ENCODE results near the gene FAM120B.

FAM120B gene

GRCh38 chr6:170375661-170376060 lies 69.1 kb downstream of the FAM120B start (continued):
- TF ChIP-seq TOX (CRISPR knock-in tag; IDR thresholded peaks at IDR 0.05; ENCODE audit: borderline replicate concordance) (no peak), ESRRG (CRISPR knock-in tag; IDR thresholded peaks at IDR 0.05) (no peak), ZNF70 (CRISPR knock-in tag; IDR thresholded peaks at IDR 0.05) (no peak)

DNA sequence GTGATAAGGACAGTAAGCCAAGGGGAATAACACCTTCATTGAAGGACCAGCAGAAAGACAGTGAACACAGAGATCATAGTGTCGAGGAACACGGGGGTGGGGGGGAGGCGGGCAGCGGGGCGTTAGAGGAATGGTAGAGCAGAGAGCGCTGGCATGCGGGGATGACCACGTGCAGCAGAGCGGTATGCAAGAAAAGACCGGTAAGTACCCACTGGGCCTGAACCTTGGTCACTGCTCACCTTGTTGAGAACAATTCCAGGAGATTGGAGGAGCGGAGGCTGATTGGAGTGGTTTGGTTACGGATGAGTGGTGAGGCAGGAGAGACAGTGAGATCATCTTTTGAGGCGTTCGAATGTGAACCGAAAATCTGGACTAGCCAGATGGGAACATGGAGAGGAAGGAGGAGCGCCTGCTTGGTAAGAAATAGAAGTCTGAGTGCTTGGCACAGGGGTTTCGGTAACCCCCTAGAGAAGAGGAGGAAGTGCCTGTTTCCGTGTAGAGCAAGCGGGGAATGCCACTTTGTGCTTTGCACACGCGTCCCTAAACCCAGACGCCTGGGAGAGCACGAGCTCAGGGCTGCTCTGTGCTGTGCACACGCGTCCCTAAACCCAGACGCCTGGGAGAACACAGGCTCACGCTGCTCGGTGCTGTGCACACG lies 70.0 kb downstream of the FAM120B start:
- TF ChIP-seq ZFP3 (CRISPR knock-in tag; IDR thresholded peaks at IDR 0.05) = no peak
- no peak for ATAC-seq

- ATAC-seq = no peak
- TF ChIP-seq, protein P1, sequence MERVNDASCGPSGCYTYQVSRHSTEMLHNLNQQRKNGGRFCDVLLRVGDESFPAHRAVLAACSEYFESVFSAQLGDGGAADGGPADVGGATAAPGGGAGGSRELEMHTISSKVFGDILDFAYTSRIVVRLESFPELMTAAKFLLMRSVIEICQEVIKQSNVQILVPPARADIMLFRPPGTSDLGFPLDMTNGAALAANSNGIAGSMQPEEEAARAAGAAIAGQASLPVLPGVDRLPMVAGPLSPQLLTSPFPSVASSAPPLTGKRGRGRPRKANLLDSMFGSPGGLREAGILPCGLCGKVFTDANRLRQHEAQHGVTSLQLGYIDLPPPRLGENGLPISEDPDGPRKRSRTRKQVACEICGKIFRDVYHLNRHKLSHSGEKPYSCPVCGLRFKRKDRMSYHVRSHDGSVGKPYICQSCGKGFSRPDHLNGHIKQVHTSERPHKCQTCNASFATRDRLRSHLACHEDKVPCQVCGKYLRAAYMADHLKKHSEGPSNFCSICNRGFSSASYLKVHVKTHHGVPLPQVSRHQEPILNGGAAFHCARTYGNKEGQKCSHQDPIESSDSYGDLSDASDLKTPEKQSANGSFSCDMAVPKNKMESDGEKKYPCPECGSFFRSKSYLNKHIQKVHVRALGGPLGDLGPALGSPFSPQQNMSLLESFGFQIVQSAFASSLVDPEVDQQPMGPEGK (CRISPR knock-in tag; IDR thresholded peaks at IDR 0.05; ENCODE audit: borderline replicate concordance) = no peak
- TF ChIP-seq, protein P2, sequence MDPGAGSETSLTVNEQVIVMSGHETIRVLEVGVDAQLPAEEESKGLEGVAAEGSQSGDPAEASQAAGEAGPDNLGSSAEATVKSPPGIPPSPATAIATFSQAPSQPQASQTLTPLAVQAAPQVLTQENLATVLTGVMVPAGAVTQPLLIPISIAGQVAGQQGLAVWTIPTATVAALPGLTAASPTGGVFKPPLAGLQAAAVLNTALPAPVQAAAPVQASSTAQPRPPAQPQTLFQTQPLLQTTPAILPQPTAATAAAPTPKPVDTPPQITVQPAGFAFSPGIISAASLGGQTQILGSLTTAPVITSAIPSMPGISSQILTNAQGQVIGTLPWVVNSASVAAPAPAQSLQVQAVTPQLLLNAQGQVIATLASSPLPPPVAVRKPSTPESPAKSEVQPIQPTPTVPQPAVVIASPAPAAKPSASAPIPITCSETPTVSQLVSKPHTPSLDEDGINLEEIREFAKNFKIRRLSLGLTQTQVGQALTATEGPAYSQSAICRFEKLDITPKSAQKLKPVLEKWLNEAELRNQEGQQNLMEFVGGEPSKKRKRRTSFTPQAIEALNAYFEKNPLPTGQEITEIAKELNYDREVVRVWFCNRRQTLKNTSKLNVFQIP (CRISPR knock-in tag; IDR thresholded peaks at IDR 0.05; ENCODE audit: borderline replicate concordance, low read depth) = no peak
- TF ChIP-seq RARB (CRISPR knock-in tag; IDR thresholded peaks at IDR 0.05) = no peak
- no peak for TF ChIP-seq ZFP3 (CRISPR knock-in tag; IDR thresholded peaks at IDR 0.05)
- no peak for TF ChIP-seq ZFP30 (CRISPR knock-in tag; IDR thresholded peaks at IDR 0.05)
Measured at GRCh38 chr6:170378502-170378901, 71.9 kb downstream of the FAM120B start.

- TF ChIP-seq OSR1 (CRISPR knock-in tag; IDR thresholded peaks at IDR 0.05) (no peak), TCF4 (CRISPR knock-in tag; IDR thresholded peaks at IDR 0.05; ENCODE audit: borderline replicate concordance) (no peak), ARNTL (CRISPR knock-in tag; IDR thresholded peaks at IDR 0.05; ENCODE audit: borderline replicate concordance, low read depth) (no peak), BACH2 (CRISPR knock-in tag; IDR thresholded peaks at IDR 0.05; ENCODE audit: borderline replicate concordance) (no peak), ZFP3 (CRISPR knock-in tag; IDR thresholded peaks at IDR 0.05) (no peak), CSDC2 (CRISPR knock-in tag; IDR thresholded peaks at IDR 0.05) (no peak), PPARA (CRISPR knock-in tag; IDR thresholded peaks at IDR 0.05; ENCODE audit: borderline replicate concordance) (no peak), RARB (CRISPR knock-in tag; IDR thresholded peaks at IDR 0.05) (no peak), ZFP30 (CRISPR knock-in tag; IDR thresholded peaks at IDR 0.05) (no peak), GLIS3 (CRISPR knock-in tag; IDR thresholded peaks at IDR 0.05) (no peak), TOX (CRISPR knock-in tag; IDR thresholded peaks at IDR 0.05; ENCODE audit: borderline replicate concordance) (no peak), SNAI2 (CRISPR knock-in tag; IDR thresholded peaks at IDR 0.05) (no peak), ZNF565 (CRISPR knock-in tag; conservative IDR thresholded peaks at IDR 0.05; ENCODE audit: low read depth) (no peak), ESRRG (CRISPR knock-in tag; IDR thresholded peaks at IDR 0.05) (no peak)
- TF ChIP-seq, protein P1 (CRISPR knock-in tag; IDR thresholded peaks at IDR 0.05; ENCODE audit: borderline replicate concordance) = no peak
- TF ChIP-seq, protein P3, sequence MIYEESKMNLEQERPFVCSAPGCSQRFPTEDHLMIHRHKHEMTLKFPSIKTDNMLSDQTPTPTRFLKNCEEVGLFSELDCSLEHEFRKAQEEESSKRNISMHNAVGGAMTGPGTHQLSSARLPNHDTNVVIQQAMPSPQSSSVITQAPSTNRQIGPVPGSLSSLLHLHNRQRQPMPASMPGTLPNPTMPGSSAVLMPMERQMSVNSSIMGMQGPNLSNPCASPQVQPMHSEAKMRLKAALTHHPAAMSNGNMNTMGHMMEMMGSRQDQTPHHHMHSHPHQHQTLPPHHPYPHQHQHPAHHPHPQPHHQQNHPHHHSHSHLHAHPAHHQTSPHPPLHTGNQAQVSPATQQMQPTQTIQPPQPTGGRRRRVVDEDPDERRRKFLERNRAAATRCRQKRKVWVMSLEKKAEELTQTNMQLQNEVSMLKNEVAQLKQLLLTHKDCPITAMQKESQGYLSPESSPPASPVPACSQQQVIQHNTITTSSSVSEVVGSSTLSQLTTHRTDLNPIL (CRISPR knock-in tag; IDR thresholded peaks at IDR 0.05; ENCODE audit: low read depth) = no peak
- no peak for ATAC-seq
Measured at GRCh38 chr6:170381562-170381961, 75.0 kb downstream of the FAM120B start.

DNA sequence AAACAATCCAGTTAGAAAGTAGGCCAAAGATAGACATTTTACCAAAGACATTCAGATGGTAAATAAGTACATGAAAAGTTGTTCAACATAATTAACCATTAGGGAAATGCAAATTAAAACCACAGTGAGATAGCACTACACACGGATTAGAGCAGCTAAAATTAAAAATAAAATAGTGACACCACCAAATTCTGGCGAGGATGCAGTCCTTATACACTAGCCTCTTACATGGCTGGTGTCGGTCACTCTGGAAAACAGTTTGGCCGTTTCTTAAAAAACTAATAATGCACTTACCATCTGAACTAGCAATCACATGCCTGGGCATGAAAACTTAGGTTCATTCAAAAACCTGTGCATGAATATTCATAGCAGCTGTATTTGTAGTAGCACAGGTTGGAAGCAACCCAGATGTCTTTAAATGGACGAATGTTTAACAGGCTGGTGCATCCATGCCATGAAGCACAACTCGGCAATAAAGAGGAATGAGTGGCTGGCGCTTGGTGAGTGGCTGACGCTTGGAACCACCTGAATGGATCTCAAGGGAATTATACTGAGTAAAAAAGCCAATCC lies 77.0 kb downstream of the FAM120B start:
- no peak for ATAC-seq
- TF ChIP-seq, protein P4, sequence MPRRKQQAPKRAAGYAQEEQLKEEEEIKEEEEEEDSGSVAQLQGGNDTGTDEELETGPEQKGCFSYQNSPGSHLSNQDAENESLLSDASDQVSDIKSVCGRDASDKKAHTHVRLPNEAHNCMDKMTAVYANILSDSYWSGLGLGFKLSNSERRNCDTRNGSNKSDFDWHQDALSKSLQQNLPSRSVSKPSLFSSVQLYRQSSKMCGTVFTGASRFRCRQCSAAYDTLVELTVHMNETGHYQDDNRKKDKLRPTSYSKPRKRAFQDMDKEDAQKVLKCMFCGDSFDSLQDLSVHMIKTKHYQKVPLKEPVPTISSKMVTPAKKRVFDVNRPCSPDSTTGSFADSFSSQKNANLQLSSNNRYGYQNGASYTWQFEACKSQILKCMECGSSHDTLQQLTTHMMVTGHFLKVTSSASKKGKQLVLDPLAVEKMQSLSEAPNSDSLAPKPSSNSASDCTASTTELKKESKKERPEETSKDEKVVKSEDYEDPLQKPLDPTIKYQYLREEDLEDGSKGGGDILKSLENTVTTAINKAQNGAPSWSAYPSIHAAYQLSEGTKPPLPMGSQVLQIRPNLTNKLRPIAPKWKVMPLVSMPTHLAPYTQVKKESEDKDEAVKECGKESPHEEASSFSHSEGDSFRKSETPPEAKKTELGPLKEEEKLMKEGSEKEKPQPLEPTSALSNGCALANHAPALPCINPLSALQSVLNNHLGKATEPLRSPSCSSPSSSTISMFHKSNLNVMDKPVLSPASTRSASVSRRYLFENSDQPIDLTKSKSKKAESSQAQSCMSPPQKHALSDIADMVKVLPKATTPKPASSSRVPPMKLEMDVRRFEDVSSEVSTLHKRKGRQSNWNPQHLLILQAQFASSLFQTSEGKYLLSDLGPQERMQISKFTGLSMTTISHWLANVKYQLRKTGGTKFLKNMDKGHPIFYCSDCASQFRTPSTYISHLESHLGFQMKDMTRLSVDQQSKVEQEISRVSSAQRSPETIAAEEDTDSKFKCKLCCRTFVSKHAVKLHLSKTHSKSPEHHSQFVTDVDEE (CRISPR knock-in tag; IDR thresholded peaks at IDR 0.05) = no peak
- TF ChIP-seq, protein P2 (CRISPR knock-in tag; IDR thresholded peaks at IDR 0.05; ENCODE audit: borderline replicate concordance, low read depth) = no peak
- no peak for TF ChIP-seq ZNF8 (CRISPR knock-in tag; IDR thresholded peaks at IDR 0.05)
- TF ChIP-seq ESRRG (CRISPR knock-in tag; IDR thresholded peaks at IDR 0.05) = no peak
- TF ChIP-seq CSDC2 (CRISPR knock-in tag; IDR thresholded peaks at IDR 0.05) = no peak
- TF ChIP-seq ARNTL (CRISPR knock-in tag; IDR thresholded peaks at IDR 0.05; ENCODE audit: borderline replicate concordance, low read depth) = no peak
- TF ChIP-seq GLIS3 (CRISPR knock-in tag; IDR thresholded peaks at IDR 0.05) = no peak
